ENCODE results near the gene YEATS4. TPM values are rescaled to one million over a fixed set of nuclear protein-coding genes. Genes with fewer than 3 reads are reported as not detected.

Gene YEATS4
- total RNA-seq, 1 experiment from 2014 or later = 38.9 TPM

GRCh38 chr12:69360348-69360672 is 767 bp downstream of the YEATS4 start:
- no peak for TF ChIP-seq CTCF (IDR thresholded peaks at IDR 0.05; ENCODE audit: unreplicated experiment)
- H3K4me3 Mint-ChIP-seq (ENCODE audit: low read depth, unreplicated experiment) = peak overlapping the region; percentile 79
- peaks cover 27% of the 10 kb centered on the region for H3K4me1 Mint-ChIP-seq (ENCODE audit: low read depth, unreplicated experiment)
- no peaks in the 10 kb centered on the region for H3K9me3 Mint-ChIP-seq (ENCODE audit: low read depth, unreplicated experiment)
- H3K27ac Mint-ChIP-seq (ENCODE audit: unreplicated experiment) = peak overlapping the region; percentile 83
- intact Hi-C loops (cut with micrococcal nuclease; ENCODE audit: unreplicated experiment) = loop anchor here (2.0 kb wide), 1 partner anchor 70 kb away; no protein-coding TSS in a partner anchor
- H3K27me3 Mint-ChIP-seq (ENCODE audit: unreplicated experiment) = no peaks in the 10 kb centered on the region
- peaks cover 58% of the 10 kb centered on the region for H3K36me3 Mint-ChIP-seq (ENCODE audit: insufficient read depth, unreplicated experiment)
- CTCF ChIA-PET = no interaction called here
- BruUV-seq (replicated peaks) = TSS peak; percentile 77
- DNase-seq = no peak

- peaks cover 9% of the 10 kb centered on the region for H3K4me1 Mint-ChIP-seq (ENCODE audit: low read depth, unreplicated experiment)
- no peaks in the 10 kb centered on the region for H3K27me3 Mint-ChIP-seq (ENCODE audit: unreplicated experiment)
- intact Hi-C loops (cut with micrococcal nuclease; ENCODE audit: unreplicated experiment) = no loop called here
- no peak overlapping the region for H3K4me3 Mint-ChIP-seq (ENCODE audit: low read depth, unreplicated experiment)
- H3K36me3 Mint-ChIP-seq (ENCODE audit: insufficient read depth, unreplicated experiment) = peaks cover 31% of the 10 kb centered on the region
- no peak for TF ChIP-seq CTCF (IDR thresholded peaks at IDR 0.05; ENCODE audit: unreplicated experiment)
- CTCF ChIA-PET = interaction anchor here (0.6 kb wide), 1 partner anchor 212 kb away, joined by 3 read pairs; no protein-coding TSS in a partner anchor
- H3K27ac Mint-ChIP-seq (ENCODE audit: unreplicated experiment) = no peak overlapping the region
- no TSS peak for BruUV-seq (replicated peaks)
- DNase-seq = no peak
- H3K9me3 Mint-ChIP-seq (ENCODE audit: low read depth, unreplicated experiment) = no peaks in the 10 kb centered on the region
Observed at GRCh38 chr12:69366796-69367195, 7.3 kb downstream of the YEATS4 start.

GRCh38 chr12:69368171-69368570 is 8.6 kb downstream of the YEATS4 start:
- intact Hi-C loops (cut with micrococcal nuclease; ENCODE audit: unreplicated experiment) = no loop called here
- peaks cover 30% of the 10 kb centered on the region for H3K36me3 Mint-ChIP-seq (ENCODE audit: insufficient read depth, unreplicated experiment)

GRCh38 chr12:69383074-69383473 is 23.5 kb downstream of the YEATS4 start:
- no peak for DNase-seq
- no peak for TF ChIP-seq CTCF (IDR thresholded peaks at IDR 0.05; ENCODE audit: unreplicated experiment)
- Mint-ChIP-seq H3K4me1 (ENCODE audit: low read depth, unreplicated experiment) (peaks cover 18% of the 10 kb centered on the region), H3K4me3 (ENCODE audit: low read depth, unreplicated experiment) (no peak overlapping the region), H3K27me3 (ENCODE audit: unreplicated experiment) (no peaks in the 10 kb centered on the region), H3K9me3 (ENCODE audit: low read depth, unreplicated experiment) (no peaks in the 10 kb centered on the region), H3K36me3 (ENCODE audit: insufficient read depth, unreplicated experiment) (peaks cover 13% of the 10 kb centered on the region), H3K27ac (ENCODE audit: unreplicated experiment) (no peak overlapping the region)
- CTCF ChIA-PET = no interaction called here
- BruUV-seq (replicated peaks) = no TSS peak
- intact Hi-C loops (cut with micrococcal nuclease; ENCODE audit: unreplicated experiment) = no loop called here

More at GRCh38 chr12:69368171-69368570, 8.6 kb downstream of the YEATS4 start:
- Mint-ChIP-seq H3K4me1 (ENCODE audit: low read depth, unreplicated experiment) (peaks cover 9% of the 10 kb centered on the region), H3K4me3 (ENCODE audit: low read depth, unreplicated experiment) (no peak overlapping the region), H3K27ac (ENCODE audit: unreplicated experiment) (no peak overlapping the region), H3K27me3 (ENCODE audit: unreplicated experiment) (no peaks in the 10 kb centered on the region), H3K9me3 (ENCODE audit: low read depth, unreplicated experiment) (no peaks in the 10 kb centered on the region)
- CTCF ChIA-PET = interaction anchor here (0.5 kb wide), 2 partner anchors 11 to 496 kb away, joined by 5 to 6 read pairs; no protein-coding TSS in a partner anchor
- BruUV-seq (replicated peaks) = no TSS peak
- TF ChIP-seq CTCF (IDR thresholded peaks at IDR 0.05; ENCODE audit: unreplicated experiment) = no peak
- no peak for DNase-seq

Data from Calu3 (cell line).